ENCODE data around the gene FAM168A.

- TF ChIP-seq CTCF (IDR thresholded peaks at IDR 0.05) (no peak), POLR2A (IDR thresholded peaks at IDR 0.05) (no peak)
Measured at GRCh38 chr11:73566977-73567755, 30.7 kb downstream of the FAM168A start.
